OCI-LY7 (cell line): ENCODE results near the gene GK. TPM values are rescaled to one million over a fixed set of nuclear protein-coding genes. Genes with fewer than 3 reads are reported as not detected.
"Not testable (repeated sequence)": the region's sequence is repeated elsewhere in the genome, so short reads cannot be mapped to it uniquely, and the experiment has no call there.

Experiments
- BruUV-seq: library from RNA; stranded (reverse); fragments of 400-500 nt; replicated peaks from 2 replicates; lab custom pipeline; 2021; lab: Mats Ljungman, UMichigan
- CTCF ChIA-PET: fragments of 300-600 bp; sonication (Branson Sonifier 250); formaldehyde crosslinking; loops from one replicate; lab custom pipeline; 2022; ENCODE audit warnings: antibody characterized with exemption; ENCODE audit not compliant: unreplicated experiment; lab: Charles Lee
- POLR2A ChIA-PET: fragments of 300-600 bp; sonication (Branson Sonifier 250); formaldehyde crosslinking; loops from one replicate; lab custom pipeline; 2022; ENCODE audit warnings: antibody characterized with exemption; lab: Charles Lee
- DNase-seq: peaks from one replicate; pipeline ENCODE4 v3.0.0-alpha.2; 2015; ENCODE audit warnings: low spot score
- H2AFZ ChIP-seq: fragments of 200-600 bp; sonication (generic), shearing (Covaris generic); 2 replicates; pipeline ENCODE4 v1.6.1; 2014; ENCODE audit warnings: mild to moderate bottlenecking, antibody characterized with exemption, low read length, moderate library complexity
- H3K27ac ChIP-seq: fragments of 200-600 bp; sonication (generic); 2 replicates; pipeline ENCODE4 v1.5.1; 2014; ENCODE audit warnings: mixed run types, low read depth, mild to moderate bottlenecking, moderate library complexity, low read length, inconsistent platforms; ENCODE audit not compliant: poor library complexity, severe bottlenecking
- H3K36me3 ChIP-seq: fragments of 200-600 bp; sonication (generic); 2 replicates; pipeline ENCODE4 v1.6.1; 2014; ENCODE audit warnings: mild to moderate bottlenecking, antibody characterized with exemption, low read length, moderate library complexity, mixed read lengths; ENCODE audit not compliant: insufficient read depth
- H3K4me1 ChIP-seq: fragments of 200-600 bp; sonication (generic); 2 replicates; pipeline ENCODE4 v1.5.1; 2014; ENCODE audit warnings: mild to moderate bottlenecking, low read length; ENCODE audit not compliant: insufficient read depth, poor library complexity, severe bottlenecking
- H3K4me2 ChIP-seq: fragments of 200-600 bp; sonication (generic); 2 replicates; pipeline ENCODE4 v1.6.1; 2014; ENCODE audit warnings: mild to moderate bottlenecking, low read length
- H3K4me3 ChIP-seq: fragments of 200-600 bp; sonication (generic); 2 replicates; pipeline ENCODE4 v1.5.1; 2014; ENCODE audit warnings: mild to moderate bottlenecking, low read depth, low read length; ENCODE audit not compliant: poor library complexity, severe bottlenecking
- H3K79me2 ChIP-seq: fragments of 200-600 bp; sonication (generic); 2 replicates; pipeline ENCODE4 v1.6.1; 2016; ENCODE audit warnings: low read depth, mild to moderate bottlenecking, low read length, moderate library complexity, mixed read lengths; ENCODE audit not compliant: insufficient read depth
- H3K9me2 ChIP-seq: fragments of 200-600 bp; sonication (generic); 2 replicates; pipeline ENCODE4 v1.6.1; 2016; ENCODE audit warnings: mild to moderate bottlenecking, low read length, mixed read lengths; ENCODE audit not compliant: insufficient read depth
- H3K9me3 ChIP-seq: fragments of 200-600 bp; sonication (generic); 2 replicates; pipeline ENCODE4 v1.6.1; 2014; ENCODE audit warnings: mild to moderate bottlenecking, mixed run types, low read length, mixed read lengths
- H4K20me1 ChIP-seq: fragments of 200-600 bp; sonication (generic); 2 replicates; pipeline ENCODE4 v1.6.1; 2014; ENCODE audit warnings: mild to moderate bottlenecking, antibody characterized with exemption, low read length, moderate library complexity, mixed read lengths; ENCODE audit not compliant: insufficient read depth
- CTCF ChIP-seq: fragments of 200-600 bp; sonication (generic); conservative IDR thresholded peaks from 2 replicates; pipeline ENCODE4 v1.5.1; 2014; ENCODE audit warnings: mild to moderate bottlenecking, antibody characterized with exemption, low read length, moderate library complexity, mixed read lengths
- EZH2phosphoT487 ChIP-seq: fragments of 200-600 bp; sonication (generic); IDR thresholded peaks from 2 replicates; pipeline ENCODE4 v1.6.1; 2018; ENCODE audit warnings: low read depth, borderline replicate concordance, mild to moderate bottlenecking, mixed run types, antibody characterized with exemption, low read length, moderate library complexity, mixed read lengths
- intact Hi-C: fragments of 100-400 bp; cut with micrococcal nuclease; formaldehyde crosslinking; loops from one replicate; pipeline ENCODE4 v1.10.0; 2022; ENCODE audit not compliant: unreplicated experiment
- total RNA-seq, 2 experiments: library from RNA; depleted of rRNA in 1 of 2; stranded (reverse); fragments of >200 nt in 1 of 2; shearing (Covaris generic) in 1 of 2; gene quantifications; 2 replicates each; pipeline ENCODE4 v1.2.3, GENCODE V29; 2014 to 2022

GK gene
- total RNA-seq, 2 experiments from 2014 or later: 10.1 to 19.7 TPM

- Histone ChIP-seq H3K79me2 (no peaks in the 10 kb centered on the region), H4K20me1 (no peaks in the 10 kb centered on the region), H3K36me3 (no peaks in the 10 kb centered on the region), H2AFZ (no peak overlapping the region), H3K9me3 (no peaks in the 10 kb centered on the region), H3K4me1 (no peaks in the 10 kb centered on the region), H3K27ac (no peak overlapping the region), H3K4me3 (no peak overlapping the region), H3K9me2 (no peaks in the 10 kb centered on the region), H3K4me2 (no peak overlapping the region)
- intact Hi-C loops: no loop called here
- TF ChIP-seq EZH2phosphoT487 (no peak), CTCF (no peak)
- ChIA-PET POLR2A (interaction anchor here (0.5 kb wide), 1 partner anchor 80 kb away, joined by 3 read pairs; no protein-coding TSS in a partner anchor), CTCF (no interaction called here)
- BruUV-seq: no TSS peak
- no peak for DNase-seq
Observed at GRCh38 chrX:30637874-30638815, 15.1 kb upstream of the GK start.

- BruUV-seq, H3K4me1 ChIP-seq, H2AFZ ChIP-seq, H3K4me2 ChIP-seq, H3K79me2 ChIP-seq, H3K9me3 ChIP-seq, H3K4me3 ChIP-seq, POLR2A ChIA-PET, H3K27ac ChIP-seq, H4K20me1 ChIP-seq, CTCF ChIA-PET, intact Hi-C loops, DNase-seq, H3K36me3 ChIP-seq, H3K9me2 ChIP-seq: not testable (repeated sequence)
Observed at GRCh38 chrX:30639702-30640101, 13.5 kb upstream of the GK start.

DNA sequence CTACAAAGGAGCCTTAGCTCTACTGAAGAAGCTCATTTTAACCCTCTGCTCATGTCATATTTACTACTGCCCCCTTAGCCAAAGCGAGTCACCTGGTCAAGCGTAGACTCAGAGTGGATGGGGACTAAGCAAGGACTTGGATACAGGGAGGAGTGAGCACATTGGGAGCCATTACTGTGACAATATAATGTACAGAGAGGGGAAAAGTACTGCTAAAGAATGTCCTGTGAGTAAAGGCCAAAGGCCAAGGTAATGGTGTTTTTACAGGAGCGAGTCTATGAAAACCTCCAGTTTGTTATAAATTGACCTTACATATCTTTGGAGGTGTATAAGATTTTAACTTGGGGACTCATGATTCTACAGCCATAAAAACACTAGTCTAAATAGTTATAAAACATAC, 10.6 kb upstream of the GK start:
- no peak overlapping the region for H2AFZ ChIP-seq
- H3K4me1 ChIP-seq: no peaks in the 10 kb centered on the region
- H3K4me3 ChIP-seq: no peak overlapping the region
- intact Hi-C loops: no loop called here
- H3K9me2 ChIP-seq: no peaks in the 10 kb centered on the region
- H3K27ac ChIP-seq: no peak overlapping the region
- H3K36me3 ChIP-seq: no peaks in the 10 kb centered on the region
- H3K9me3 ChIP-seq: no peaks in the 10 kb centered on the region
- no peak for TF ChIP-seq CTCF
- no peak for TF ChIP-seq EZH2phosphoT487
- POLR2A ChIA-PET: no interaction called here
- H4K20me1 ChIP-seq: no peaks in the 10 kb centered on the region
- no peaks in the 10 kb centered on the region for H3K79me2 ChIP-seq
- CTCF ChIA-PET: no interaction called here
- no TSS peak for BruUV-seq
- no peak overlapping the region for H3K4me2 ChIP-seq
- DNase-seq: no peak
